HG02840 (cell line): Measurements from ENCODE around the gene VAPA.

Experiments
- ATAC-seq: cut with Tn5 transposase; IDR thresholded peaks from one replicate; pipeline ENCODE4 v1.9.1; 2021; ENCODE audit warnings: mild to moderate bottlenecking, moderate library complexity, moderate number of reproducible peaks; ENCODE audit not compliant: unreplicated experiment, low FRiP score

VAPA gene

DNA sequence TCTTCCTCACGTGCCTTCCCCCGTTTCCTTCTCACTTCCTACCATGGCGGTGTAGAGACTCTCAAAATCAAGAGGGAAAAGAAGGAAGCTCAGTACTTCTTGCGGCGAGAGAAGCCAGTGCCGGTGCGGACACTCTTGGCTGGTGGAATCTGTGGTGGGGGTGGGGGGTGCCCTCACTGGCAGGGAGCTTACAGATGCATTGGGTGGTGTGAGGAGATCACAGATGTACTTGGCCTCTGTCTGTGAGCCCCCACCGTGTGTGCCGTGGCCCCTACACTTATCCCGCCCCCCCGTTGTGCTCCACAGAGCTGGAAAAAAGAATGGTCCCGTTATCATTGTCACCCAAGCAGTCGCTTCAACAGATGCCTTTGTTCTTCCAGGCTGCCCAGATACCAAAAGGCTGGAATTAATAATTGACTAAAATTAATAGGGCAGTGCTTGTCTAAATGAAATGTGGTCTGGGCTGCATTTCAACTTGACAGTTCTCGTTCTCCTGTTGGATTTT lies 79.8 kb downstream of the VAPA start:
- ATAC-seq, result no peak

DNA sequence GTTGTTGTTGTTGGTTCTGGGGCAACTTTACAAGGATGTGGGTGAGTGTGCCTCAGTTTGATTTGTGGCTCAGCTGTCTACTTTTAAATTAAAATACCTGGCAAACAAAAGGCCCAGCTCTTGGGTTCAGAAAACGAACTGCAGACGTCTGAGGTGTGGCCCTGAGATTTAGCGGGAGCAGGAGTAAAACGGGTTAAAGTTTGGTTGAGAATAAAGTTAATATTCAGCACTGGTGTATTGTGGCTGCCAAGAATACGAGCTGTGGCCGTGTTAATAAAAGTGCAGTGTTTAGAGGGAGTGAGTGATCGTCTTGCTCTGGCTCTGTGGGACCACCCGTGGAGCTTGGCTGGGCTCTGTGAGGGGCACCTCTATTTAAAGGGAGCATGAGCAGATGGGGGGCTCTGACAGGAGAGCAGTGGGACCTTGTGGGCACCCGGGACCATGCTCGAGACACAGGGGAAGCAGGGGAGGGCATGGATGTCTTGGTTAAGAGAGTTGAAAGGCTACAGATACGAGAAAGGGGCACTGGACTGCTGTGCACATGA lies 80.3 kb downstream of the VAPA start:
- ATAC-seq, result no peak

DNA sequence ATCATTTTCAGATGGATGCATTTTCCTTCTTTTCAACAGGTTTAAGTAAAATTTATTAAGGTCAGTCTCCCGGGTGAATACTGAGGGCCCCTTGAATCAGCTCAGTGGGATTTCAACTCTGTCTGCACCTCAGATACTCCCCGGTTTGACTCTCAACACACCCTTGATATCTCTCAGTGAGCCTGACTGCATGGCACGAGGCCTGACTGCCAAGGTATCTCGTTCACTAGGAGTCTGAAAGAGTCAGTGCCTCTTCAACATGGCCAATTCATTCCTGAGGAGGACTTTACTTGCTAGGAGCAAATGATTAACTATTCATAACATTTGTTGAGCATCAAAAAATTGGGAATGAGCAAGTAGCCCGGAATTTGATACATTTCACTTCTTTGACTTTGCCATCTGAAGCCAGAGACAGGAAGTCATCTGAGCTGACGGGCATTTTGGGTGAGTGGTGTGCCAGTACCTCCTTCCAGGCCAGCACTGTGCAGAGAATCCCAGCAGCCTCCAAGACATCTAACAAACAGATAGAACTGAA lies 81.0 kb downstream of the VAPA start:
- ATAC-seq, result no peak

GRCh38 chr18:9995631-9996030 lies 81.8 kb downstream of the VAPA start:
- ATAC-seq, result no peak

GRCh38 chr18:9996094-9996493 lies 82.3 kb downstream of the VAPA start:
- no peak for ATAC-seq

GRCh38 chr18:9997711-9998110 lies 83.9 kb downstream of the VAPA start:
- no peak for ATAC-seq

DNA sequence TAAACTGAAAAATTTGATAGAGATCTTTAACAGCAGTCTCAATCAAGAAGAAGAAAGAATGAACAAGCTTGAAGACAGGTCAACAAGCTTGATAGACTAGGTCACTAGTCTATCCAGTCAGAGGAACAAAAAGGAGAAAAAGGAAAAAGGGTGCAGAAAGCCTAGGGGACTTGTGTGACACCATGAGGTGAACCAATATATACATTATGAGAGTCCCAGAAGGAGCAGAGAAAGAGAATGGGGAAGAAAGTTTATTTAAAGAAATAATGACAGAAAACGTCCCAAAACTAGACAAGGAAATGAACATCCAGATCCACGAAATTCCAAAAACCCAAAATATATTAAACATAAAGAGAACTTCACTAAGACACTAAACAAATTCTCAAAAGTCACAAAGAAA lies 84.5 kb downstream of the VAPA start:
- no peak for ATAC-seq

DNA sequence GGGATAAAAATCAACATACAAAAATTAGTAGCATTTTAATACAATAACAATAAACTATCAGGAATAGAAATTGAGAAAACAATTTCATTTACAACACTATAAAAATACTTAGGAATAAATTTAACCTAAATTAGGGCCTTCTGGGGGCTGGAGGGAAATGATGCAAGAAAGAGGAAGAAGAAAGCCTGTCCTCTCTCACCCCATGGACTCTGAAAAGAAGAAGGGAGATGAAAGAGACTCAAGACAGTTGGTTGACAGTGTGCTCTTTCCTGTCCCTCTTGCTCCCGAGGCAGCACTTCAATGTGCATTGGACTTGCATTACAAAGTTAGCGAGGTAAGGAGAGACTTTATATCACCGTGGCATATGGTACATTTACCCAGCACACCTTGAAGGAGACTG lies 88.5 kb downstream of the VAPA start:
- ATAC-seq, result no peak

- no peak for ATAC-seq
Observed at GRCh38 chr18:10003281-10003680, 89.5 kb downstream of the VAPA start.

DNA sequence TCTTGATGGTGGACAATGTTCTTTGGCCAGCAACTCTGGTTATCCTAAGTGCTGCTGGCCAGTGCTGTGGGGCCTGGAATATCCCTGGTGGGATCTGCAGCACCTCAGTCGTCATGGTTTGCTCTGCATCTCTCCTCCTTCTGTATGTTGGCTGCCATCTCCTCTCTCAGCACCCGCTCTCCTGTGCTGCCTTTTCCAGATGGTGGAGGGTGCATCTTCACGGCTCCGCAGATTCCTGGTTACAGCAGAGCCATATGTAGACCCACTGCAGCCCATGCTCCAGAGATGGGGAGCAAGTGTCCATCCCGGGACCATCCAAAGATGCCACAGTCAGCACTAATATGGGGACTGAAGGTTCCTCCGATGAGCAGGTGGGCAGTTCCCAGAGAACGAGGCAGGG lies 90.0 kb downstream of the VAPA start:
- ATAC-seq, result no peak

DNA sequence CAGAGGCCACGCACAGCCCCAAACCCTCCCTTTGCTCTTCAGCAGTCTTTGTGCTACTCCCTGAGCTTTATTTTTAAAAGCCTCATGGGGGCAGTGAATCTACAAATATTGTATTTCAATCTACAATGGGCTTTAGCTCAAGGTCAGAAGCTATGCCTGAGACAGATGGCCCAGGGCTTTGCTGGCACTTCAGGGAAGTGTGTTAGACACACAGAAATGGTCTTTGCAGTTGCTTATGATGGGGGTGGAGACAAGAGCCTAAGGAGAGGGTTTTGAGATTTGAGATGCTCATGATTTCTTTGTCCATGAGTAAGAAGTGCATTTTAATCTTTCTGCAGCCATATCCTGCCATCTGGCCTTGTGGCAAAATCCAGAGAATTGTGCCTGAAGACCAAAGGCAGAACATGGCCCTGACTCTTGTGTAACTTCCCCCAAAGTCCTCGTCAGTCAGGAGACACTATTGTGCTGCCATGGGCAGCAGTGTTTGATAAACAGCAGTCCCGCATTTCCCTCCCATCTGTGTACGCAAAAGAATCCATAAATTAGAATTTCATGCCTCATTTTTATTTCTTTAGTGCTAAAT lies 92.6 kb downstream of the VAPA start:
- ATAC-seq, result no peak

DNA sequence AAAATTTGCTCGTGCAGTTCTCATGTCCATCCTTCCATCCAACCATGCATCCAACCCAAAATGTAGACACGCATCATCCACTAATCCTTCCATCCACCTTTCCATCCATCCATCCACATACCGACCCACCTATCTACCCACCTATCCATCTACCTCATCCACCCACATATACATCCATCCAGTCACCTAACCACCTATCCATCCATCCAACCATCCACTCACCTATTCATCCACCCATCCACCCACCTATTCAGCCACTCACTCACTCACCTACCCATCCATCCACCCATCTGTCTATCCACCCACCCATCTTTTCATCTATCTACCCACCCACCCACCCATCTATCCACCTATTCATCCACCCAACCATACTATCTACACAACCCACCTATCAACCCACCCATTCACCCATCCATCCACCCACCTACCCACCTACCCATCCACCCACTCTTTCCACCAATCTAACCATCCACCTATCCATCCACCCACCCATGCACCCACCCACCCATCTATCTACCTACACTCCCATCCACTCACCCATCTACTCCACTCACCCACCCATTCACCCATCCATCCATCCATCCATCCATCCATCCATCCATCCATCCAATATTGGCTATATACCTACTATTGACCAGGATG lies 94.3 kb downstream of the VAPA start:
- no peak for ATAC-seq
